GM18909 (cell line): ENCODE results near the gene ABHD8.
A peak's percentile ranks its signal among the peaks of the same experiment; 100 is the strongest.
"Not testable (repeated sequence)": the region's sequence is repeated elsewhere in the genome, so short reads cannot be mapped to it uniquely, and the experiment has no call there.

ENCODE experiments used
- ATAC-seq: cut with Tn5 transposase; IDR thresholded peaks from one replicate; pipeline ENCODE4 v1.9.1; 2021; ENCODE audit warnings: mild to moderate bottlenecking; ENCODE audit not compliant: unreplicated experiment, poor library complexity

The ABHD8 gene

DNA sequence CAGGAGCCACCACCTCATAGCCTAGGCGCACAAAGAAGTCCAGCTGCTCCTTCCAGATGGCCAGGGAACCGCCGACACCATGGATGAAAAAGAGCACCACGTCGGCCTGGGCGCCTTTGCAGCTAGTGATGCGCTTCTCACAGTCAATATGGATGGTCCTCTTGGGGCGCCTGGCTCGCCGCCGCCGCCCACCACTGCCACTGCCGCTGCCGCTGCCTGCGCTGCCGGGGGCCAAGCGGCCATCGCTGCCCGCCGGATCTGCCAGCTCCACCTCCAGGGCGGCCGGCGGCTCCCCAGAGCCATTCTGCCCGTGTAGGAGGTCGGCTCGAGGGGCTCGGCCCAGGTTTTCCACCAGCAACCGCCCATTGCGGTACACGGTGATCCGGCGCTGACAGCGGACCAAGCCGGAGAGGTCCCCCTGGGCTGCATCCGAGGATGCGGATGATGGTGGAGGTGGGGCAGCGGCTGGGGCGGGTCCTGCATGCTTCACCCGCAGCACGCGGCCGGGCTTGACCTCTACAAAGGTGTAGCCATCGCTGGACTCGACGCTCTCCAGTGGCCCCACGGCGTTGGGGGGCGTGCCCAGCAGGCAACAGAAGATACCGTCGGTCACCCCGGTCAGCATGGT is 2.1 kb downstream of the ABHD8 start:
- ATAC-seq: no peak

DNA sequence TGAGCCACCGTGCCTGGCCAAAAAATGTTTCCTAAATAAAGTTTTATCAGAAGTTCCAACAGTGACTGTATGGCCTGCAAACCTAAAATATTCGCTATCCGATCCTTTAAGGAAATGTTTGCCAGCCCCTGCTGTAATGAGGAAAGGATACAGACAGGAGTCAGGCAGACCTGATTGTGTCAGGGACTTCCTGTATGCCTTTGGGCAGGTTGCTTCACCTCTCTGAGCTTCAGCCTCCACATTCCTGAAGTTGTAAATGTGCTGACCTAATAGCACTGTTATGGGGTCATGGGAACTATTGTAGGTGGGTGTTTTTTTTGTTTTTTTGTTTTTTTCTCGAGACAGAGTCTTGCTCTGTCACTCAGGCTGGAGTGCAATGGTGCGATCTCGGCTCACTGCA is 6.2 kb downstream of the ABHD8 start:
- ATAC-seq: no peak

DNA sequence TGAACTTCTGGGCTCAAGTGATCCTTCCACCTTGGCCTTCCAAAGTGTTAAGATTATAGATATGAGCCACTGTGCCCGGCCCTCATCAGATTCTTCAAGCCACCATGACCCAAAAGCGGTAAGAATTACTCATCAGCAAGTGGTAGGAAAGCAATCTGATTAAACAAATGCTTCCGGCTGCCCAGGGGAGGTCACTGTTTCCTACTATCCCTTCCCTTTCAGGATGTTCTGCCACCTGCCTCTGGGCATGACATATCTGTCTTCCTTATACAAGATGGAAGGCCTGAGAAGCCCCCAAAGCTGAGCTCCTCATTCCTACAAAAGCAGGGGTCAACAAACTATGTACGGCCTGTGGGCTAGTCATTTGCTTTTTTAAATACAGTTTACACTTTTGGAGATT is 7.0 kb downstream of the ABHD8 start:
- ATAC-seq: no peak

DNA sequence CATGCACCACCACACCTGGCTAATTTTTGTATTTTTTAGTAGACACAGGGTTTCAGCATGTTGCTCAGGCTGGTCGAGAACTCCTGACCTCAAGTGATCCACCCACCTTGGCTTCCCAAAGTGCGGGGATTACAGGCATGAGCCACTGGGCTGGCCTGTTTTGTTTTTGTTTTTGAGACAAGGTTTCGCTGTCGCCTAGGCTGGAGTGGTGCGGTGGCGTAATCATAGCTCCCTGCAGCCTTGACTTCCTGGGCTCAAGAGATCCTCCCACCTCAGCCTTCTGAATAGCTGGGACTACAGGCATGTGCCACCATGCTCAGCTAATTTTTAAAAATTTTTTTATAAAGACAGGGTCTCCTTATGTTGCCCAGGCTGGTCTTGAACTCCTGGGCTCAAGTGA is 7.7 kb downstream of the ABHD8 start:
- ATAC-seq: not testable (repeated sequence)

DNA sequence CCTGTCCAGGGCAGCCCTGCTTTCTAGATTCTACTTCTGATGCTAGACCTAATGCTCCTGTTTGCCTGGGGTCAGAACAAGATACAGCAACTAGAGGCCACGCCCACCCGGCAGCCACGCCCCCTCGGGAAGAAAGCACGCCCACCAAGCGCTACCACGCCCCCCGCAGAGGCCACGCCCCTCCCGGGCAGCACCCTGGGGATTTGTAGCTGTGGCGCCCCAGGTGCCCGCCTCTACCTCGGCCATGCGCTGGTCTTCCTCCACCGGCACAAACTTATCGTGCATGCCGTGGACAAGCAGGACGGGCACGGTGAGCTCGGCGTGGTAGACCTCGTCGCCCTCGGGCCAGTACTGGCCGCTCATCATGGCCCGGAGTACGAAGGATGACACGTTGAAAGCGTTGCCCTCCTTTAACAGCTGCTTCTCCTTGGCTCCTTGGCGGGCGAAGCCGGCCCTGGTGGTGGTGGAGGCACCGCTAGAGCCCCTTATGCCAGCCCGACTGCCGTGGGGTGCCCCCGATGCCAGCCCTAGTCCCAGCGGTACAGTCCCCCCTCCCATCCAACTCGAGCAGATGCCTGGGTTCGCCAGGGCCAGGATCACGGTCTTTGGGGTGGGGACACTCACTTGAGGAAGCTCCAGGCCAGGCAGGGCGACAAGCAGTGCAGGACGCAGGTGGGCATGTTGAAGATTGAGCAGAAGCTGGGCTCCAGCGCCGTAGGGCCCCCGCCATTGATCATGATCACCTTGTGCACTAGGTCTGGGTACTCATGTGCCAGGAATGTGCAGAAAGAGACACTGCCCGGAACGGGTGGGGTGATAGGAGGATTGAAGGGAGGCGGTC is 9.0 kb downstream of the ABHD8 start:
- no peak for ATAC-seq

DNA sequence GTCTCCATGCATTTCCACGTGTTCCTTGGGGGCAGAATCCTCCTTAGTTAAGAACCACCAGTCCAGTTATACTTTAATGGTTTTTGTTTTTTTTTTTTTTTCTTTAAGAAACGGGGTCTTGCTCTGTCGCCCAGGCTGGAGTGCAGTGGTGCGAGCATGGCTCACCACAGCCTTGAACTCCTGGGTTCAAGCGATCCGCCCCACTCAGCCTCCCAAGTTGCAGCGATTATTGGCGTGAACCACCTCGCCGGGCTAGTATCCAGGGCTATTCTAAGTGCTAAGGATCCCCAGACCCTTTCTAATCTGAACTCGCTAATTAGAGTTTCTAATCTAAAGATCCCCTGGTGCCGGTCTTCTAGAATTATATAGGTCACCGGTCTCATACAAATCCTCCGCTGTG is 9.6 kb downstream of the ABHD8 start:
- ATAC-seq: no peak

DNA sequence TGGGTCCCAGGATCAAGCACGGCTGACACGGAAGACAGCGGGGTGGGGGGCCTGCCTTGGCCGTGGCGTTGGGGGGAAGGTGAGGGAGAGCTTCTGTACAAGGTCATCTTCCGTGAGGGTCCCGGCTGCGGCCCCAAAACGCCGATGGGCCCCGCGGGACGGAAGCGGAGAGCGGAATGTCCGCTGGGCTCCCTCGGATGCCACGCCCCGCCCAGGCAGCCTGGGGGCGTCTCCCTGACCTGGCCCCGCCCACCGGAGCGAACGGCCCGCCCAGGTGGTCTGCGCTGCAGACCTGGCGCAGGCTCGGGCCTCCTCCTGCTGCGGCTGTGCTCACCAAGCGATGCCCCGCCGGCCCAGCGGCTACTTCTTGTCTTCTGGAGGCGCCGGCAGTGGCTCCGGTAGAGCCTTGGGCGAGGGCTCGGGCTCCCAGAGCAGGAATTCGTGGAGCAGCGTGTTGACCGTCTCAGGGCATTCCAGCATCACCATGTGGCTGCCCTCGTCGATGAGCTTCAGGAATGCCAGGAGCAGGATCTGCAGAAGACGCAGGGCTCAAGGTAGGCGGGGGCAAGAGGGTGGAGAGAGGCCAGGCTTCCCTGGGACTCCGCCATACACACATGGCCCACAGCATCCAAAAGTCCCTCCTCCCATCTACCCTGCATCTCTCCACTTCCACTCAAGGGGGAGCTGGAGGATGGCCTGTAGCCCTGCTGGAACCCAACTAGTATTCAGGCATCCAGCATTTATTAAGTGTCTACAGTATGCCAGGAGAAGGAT is 10.7 kb downstream of the ABHD8 start:
- peak; percentile 81 for ATAC-seq

DNA sequence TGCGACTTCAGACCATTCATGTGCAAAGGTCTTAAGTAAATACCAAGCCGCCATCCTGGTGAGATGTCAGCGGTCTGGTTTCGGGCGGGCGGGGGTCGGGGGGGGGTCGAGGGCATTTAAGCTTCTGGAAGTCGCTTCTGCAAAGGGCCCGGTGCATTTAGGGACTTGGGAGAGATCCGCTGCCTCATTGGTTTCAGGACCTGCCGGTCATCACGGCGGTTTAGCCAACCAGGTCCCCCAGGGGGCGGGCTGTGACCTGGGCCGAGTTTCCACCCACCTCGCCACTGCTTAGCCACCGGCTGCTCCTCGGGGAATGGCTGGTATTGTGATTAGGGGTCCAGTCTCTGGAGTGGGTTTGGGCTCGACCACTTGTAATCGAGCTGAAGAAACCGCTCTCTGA is 13.7 kb downstream of the ABHD8 start:
- ATAC-seq: no peak

DNA sequence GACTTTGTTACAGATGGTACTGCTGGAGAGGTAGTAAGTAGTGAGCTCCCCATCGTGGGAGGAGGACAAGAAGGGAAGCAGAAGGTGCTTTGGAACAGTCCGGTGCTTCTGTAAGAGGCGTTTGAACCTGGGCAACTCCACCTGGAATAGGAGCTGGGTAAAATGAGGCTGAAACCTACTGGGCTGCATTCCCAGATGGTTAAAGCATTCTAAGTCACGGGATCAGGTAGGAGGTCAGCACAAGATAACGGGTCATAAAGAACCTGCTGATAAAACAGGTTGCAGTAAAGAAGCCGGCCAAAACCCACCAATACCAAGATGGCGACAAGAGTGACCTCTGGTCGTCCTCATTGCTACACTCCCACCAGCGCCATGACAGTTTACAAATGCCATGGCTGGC is 16.5 kb downstream of the ABHD8 start:
- ATAC-seq: no peak

DNA sequence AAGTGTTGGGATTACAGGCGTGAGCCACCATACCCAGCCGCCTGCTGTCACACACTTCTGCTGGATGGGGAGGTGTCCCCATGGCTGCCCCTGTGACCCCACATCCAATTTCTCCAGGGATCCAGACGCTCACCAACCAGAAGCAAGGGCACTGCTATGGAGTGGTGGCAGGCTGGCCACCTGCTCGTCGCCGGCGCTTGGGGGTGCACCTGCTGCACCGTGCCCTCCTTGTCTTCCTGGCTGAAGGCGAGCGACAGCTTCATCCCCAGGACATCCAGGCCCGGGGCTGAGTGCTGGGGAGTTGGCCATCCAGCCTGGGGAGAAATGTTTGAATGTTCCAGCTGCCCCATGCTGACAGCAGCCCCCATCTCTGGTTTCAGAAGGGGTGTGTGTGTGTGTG is 17.0 kb downstream of the ABHD8 start:
- no peak for ATAC-seq

DNA sequence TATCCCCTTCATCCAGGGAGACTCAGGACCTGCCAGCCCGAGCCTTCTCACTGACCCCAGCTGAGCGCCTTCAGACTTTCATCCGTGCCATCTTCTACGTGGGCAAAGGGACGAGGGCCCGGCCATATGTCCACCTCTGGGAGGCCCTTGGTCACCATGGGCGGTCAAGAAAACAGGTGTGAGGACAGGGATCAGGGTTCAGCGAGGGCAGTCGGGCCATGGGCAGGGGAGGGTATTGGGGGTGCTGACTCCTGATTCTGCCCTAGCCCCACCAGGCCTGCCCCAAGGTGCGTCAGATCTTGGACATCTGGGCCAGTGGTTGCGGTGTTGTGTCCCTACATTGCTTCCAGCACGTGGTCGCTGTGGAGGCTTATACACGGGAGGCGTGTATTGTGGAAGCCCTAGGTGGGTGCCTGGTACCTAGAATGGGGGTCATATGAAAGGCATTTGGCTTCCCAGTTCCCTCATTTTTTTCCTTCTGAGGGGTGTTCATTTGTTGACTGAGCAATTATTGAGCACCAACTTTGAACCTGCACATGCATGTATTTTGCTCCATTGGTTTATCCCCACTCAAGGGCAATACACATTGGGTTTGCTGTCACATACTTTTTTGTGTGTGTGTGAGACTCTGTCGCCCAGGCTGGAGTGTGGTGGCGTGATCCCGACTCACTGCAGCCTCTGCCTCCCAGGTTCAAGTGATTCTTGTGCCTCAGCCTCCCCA is 17.6 kb downstream of the ABHD8 start:
- no peak for ATAC-seq

DNA sequence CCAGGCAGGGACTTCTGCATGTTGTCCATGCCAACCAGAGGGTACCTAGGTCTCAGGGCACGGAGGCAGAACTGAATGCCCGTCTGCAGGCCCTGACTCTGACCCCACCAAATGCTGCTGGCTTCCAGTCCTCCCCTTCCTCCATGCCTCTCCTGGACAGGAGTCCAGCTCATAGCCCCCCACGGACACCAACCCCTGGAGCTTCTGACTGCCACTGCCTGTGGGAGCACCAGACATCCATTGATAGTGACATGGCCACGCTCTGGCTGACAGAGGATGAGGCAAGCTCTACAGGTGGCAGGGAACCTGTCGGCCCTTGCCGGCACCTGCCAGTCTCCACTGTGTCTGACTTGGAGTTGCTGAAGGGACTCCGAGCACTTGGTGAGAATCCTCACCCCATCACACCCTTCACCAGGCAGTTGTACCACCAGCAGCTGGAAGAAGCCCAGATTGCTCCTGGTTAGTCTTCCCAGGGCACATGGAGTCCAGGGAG is 19.7 kb downstream of the ABHD8 start:
- ATAC-seq: no peak

DNA sequence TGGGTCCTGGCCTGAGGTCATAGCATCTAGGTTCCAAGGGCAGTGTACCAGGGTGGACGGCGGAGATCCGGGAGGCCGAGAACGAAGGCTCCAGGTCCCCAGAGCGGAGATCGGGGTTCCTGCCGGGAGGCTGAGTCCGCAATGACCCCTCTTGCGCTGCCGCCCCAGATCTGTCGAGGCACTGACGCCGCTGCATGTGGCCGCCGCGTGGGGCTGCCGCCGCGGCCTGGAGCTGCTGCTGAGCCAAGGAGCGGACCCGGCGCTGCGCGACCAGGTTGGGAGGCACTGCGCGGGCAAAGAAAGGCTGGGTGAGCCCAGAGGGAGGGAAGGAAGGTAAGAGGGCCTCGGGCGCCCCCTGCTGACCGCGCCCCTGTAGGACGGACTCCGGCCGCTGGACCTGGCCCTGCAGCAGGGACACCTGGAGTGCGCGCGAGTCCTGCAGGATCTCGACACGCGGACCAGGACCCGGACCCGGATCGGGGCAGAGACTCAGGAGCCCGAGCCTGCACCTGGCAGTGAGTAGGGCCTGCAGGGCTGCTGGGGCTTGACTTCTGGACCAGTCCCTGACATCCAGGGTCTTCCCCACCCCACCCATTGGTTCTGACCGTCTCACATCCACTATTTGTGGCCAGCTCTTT is 20.6 kb downstream of the ABHD8 start:
- peak; percentile 62 for ATAC-seq

DNA sequence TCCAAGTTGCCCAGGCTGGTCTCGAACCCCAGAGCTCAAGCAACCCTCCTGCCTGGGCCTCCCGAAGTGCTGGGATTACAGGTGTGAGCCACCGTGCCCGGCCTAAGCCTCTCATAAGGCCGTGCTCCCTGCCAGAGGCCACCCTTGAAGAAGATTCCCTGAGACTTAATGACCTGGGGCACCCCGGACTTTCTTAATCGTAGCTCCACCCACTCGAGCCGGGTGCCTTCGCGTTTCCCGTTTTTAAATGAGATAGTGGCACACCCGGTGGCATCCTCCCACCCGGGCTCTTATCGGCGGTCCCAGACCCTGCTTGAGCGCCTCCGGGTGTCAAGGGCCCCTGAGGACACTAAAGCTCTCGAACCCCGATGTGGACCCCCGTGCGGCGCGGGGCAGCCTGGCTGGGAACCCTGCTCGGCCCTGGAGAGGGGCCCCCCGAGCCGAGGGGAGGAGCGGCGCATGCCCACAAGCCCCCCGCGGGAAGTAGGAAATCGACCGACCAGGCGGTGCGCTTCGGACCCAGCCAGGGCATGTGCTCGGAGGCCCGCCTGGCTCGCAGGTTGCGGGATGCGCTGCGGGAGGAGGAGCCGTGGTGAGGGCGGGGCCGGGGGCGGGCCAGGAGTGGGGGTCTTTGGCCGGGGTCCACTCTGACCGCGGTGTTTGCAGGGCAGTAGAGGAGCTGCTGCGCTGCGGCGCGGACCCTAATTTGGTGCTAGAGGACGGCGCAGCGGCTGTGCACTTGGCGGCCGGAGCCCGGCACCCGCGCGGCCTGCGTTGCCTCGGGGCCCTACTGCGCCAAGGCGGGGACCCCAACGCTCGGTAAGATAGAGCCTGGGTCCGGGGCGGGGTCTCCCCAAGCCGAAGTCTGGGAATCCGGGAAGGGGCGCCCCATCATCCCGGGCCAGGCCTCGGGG is 21.6 kb downstream of the ABHD8 start, which contains the start of gene ANKLE1:
Gene ANKLE1, plus strand, starts transcription at position 511 of the 914 bp plus-strand sequence. Its CDS starts 20 bp downstream, at position 531.
- ATAC-seq: peak; percentile 56

DNA sequence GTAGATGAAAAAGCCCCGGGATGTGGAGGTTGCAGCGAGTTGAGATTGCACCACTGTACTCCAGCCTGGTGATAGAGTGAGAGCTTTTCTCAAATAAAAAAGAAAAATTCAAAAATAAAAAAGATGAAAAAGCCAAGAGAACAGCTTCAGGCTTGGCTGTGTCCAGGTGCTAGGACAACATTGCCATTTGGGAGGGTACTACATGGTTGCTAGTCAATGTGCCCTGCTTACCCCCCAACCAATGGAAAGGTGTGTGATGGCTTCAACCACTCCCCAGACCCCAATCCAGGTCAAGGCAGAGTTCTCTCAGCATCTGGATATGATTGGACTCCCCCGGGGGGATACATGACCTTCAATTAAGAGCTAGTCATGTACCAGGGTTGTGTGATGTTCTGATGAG is 23.8 kb downstream of the ABHD8 start:
- ATAC-seq: no peak

DNA sequence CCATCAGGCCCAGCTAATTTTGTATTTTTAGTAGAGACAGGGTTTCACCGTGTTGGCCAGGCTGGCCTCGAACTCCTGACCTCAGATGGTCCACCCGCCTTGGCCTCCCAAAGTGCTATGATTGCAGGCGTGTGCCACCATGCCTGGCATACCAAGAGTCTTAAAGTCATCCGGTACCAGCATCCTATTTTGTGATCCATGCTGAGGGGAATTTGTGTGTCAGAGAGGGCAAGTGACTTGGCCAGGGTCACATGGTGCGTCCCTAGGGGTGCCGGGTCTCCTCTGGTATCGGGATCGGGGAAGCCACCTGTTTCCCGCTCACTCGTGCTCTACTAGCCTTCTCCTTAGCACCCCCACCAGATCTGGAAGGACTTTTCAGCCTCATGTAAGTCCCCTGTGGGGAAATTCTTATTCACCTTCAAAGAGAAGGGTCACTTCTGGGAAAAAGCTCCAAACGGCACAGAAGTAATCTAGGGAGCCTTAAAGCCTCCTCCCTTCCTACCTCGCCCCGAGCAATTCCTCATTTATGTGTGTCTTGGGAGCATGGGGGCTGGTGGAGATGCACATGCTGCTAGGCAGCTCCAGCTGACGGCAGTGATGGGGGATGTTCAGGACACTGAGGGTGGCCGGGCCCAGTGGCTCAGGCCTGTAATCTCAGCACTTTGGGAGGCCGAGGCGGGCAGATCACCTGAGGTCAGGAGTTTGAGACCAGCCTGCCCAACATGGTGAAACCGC is 27.6 kb downstream of the ABHD8 start:
- no peak for ATAC-seq

DNA sequence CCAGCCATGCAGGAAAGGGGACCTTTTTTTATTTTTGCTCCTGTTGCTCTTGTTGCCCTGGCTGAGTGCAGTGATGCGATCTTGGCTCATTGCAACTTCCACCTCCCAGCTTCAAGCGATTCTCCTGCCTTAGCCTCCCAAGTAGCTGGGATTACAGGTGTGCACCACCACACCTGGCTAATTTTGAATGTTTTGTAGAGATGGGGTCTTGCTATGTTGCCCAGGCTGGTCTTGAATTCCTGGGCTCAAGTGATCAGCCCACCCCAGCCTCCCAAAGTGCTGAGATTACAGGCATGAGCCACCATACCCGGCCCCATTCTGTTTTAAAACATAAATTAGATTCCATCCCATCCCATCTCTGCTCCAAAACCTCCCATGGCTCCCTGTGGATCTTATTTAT is 28.3 kb downstream of the ABHD8 start:
- ATAC-seq: not testable (repeated sequence)

DNA sequence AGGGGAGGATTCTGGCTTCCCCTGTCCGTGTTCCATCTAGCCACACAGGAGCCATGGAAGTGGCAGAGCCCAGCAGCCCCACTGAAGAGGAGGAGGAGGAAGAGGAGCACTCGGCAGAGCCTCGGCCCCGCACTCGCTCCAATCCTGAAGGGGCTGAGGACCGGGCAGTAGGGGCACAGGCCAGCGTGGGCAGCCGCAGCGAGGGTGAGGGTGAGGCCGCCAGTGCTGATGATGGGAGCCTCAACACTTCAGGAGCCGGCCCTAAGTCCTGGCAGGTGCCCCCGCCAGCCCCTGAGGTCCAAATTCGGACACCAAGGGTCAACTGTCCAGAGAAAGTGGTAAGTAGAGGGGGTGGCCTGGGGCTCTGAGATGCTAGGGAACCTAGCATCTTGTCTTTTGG is 34.5 kb downstream of the ABHD8 start:
- no peak for ATAC-seq
